ENCODE results near the gene ITFG1. TPM values are rescaled to one million over a fixed set of nuclear protein-coding genes. Genes with fewer than 3 reads are reported as not detected.

The ITFG1 gene
- total and polyA plus RNA-seq, 2 of the 13 experiments (the other 11 are each of a cell fraction or from before 2014, with no cell fraction given) = 74.5 to 150 TPM

DNA sequence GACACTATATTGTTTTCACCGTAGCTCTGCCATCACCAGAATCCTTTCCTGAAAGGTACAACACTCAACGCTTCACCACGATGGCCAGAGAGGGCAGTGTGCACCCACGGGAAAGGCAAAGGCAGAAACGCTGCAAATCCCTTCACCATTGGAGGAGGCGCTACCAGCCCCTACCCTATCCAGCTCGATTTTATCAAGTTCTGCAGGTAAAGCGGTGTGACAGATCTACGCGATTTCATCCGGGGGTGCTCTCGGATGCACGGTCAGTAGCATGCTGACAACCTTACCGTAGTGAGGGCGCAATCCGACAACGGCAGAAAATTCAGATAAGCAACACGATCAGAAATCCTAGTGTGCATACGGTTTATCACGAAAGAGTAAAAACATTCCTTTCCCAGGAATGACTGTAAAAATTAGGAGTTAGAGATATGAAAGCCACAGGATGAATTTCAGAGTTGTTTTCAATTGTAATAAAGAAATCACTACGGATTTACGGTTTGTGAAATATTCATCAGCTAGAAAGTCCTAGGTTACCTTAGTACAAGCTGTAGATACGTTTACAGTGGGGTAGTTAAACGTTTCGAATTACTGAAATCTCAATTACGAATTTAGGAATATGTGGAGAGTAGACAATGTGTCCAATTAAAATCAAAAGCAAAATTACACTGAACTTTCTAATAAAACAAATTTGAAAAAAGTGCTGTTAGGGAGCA is 318.9 kb downstream of the ITFG1 start (continued):
- TF ChIP-seq NFKB2 (CRISPR knock-in tag; IDR thresholded peaks at IDR 0.05; ENCODE audit: borderline replicate concordance) = 0 out of 2 replicates have a peak, but pooled peaks have one; percentile 22
- TF ChIP-seq, protein P1, sequence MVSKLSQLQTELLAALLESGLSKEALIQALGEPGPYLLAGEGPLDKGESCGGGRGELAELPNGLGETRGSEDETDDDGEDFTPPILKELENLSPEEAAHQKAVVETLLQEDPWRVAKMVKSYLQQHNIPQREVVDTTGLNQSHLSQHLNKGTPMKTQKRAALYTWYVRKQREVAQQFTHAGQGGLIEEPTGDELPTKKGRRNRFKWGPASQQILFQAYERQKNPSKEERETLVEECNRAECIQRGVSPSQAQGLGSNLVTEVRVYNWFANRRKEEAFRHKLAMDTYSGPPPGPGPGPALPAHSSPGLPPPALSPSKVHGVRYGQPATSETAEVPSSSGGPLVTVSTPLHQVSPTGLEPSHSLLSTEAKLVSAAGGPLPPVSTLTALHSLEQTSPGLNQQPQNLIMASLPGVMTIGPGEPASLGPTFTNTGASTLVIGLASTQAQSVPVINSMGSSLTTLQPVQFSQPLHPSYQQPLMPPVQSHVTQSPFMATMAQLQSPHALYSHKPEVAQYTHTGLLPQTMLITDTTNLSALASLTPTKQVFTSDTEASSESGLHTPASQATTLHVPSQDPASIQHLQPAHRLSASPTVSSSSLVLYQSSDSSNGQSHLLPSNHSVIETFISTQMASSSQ (IDR thresholded peaks at IDR 0.05; ENCODE audit: low read depth) = no peak
- TF ChIP-seq, protein P1 (CRISPR knock-in tag; IDR thresholded peaks at IDR 0.05; ENCODE audit: borderline replicate concordance) = 0 out of 2 replicates have a peak, but pooled peaks have one; percentile 47
- TF ChIP-seq, protein P2, sequence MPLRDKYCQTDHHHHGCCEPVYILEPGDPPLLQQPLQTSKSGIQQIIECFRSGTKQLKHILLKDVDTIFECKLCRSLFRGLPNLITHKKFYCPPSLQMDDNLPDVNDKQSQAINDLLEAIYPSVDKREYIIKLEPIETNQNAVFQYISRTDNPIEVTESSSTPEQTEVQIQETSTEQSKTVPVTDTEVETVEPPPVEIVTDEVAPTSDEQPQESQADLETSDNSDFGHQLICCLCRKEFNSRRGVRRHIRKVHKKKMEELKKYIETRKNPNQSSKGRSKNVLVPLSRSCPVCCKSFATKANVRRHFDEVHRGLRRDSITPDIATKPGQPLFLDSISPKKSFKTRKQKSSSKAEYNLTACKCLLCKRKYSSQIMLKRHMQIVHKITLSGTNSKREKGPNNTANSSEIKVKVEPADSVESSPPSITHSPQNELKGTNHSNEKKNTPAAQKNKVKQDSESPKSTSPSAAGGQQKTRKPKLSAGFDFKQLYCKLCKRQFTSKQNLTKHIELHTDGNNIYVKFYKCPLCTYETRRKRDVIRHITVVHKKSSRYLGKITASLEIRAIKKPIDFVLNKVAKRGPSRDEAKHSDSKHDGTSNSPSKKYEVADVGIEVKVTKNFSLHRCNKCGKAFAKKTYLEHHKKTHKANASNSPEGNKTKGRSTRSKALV (CRISPR knock-in tag; IDR thresholded peaks at IDR 0.05) = peak; percentile 93
- TF ChIP-seq ZBTB4 (CRISPR knock-in tag; IDR thresholded peaks at IDR 0.05; ENCODE audit: borderline replicate concordance) = no peak
- no peak for TF ChIP-seq ZNF343 (CRISPR knock-in tag; IDR thresholded peaks at IDR 0.05)
- TF ChIP-seq ISL2 (CRISPR knock-in tag; IDR thresholded peaks at IDR 0.05) = 0 out of 2 replicates have a peak, but pooled peaks have one; percentile 47
- peak; percentile 27; the same call in 1 of the 2 replicates for TF ChIP-seq THRA (CRISPR knock-in tag; IDR thresholded peaks at IDR 0.05; ENCODE audit: borderline replicate concordance)
- TF ChIP-seq ZNF350 (CRISPR knock-in tag; IDR thresholded peaks at IDR 0.05; ENCODE audit: borderline replicate concordance, low read depth) = peak; percentile 45; the same call in 1 of the 2 replicates
- 0 out of 2 replicates have a peak, but pooled peaks have one; percentile 52 for TF ChIP-seq ZNF253 (CRISPR knock-in tag; IDR thresholded peaks at IDR 0.05; ENCODE audit: borderline replicate concordance)
- TF ChIP-seq ERF (CRISPR knock-in tag; IDR thresholded peaks at IDR 0.05) = peak; percentile 64; the same call in 1 of the 2 replicates
- TF ChIP-seq, protein P3, sequence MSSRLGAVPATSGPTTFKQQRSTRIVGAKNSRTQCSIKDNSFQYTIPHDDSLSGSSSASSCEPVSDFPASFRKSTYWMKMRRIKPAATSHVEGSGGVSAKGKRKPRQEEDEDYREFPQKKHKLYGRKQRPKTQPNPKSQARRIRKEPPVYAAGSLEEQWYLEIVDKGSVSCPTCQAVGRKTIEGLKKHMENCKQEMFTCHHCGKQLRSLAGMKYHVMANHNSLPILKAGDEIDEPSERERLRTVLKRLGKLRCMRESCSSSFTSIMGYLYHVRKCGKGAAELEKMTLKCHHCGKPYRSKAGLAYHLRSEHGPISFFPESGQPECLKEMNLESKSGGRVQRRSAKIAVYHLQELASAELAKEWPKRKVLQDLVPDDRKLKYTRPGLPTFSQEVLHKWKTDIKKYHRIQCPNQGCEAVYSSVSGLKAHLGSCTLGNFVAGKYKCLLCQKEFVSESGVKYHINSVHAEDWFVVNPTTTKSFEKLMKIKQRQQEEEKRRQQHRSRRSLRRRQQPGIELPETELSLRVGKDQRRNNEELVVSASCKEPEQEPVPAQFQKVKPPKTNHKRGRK (CRISPR knock-in tag; IDR thresholded peaks at IDR 0.05) = no peak
- no peak for TF ChIP-seq ATF7 (IDR thresholded peaks at IDR 0.05)
- no peak for TF ChIP-seq ATF7 (CRISPR knock-in tag; IDR thresholded peaks at IDR 0.05)

Measured in HepG2 (cell line).